HEK293 (cell line): ENCODE measurements around the gene VPS13D.

Experiments used
- BCL11A ChIP-seq: fragments of 450-650 bp; formaldehyde crosslinking; IDR thresholded peaks from 2 replicates; pipeline ENCODE4 v1.5.1; 2016; ENCODE audit warnings: low read depth, missing biosample characterization, missing genetic modification characterization
- HOXD13 ChIP-seq: sonication (generic); formaldehyde crosslinking; IDR thresholded peaks from 2 replicates; pipeline ENCODE4 v1.8.0; 2022; ENCODE audit warnings: missing genetic modification reagents, borderline replicate concordance
- OSR2 ChIP-seq: fragments of 450-650 bp; formaldehyde crosslinking; IDR thresholded peaks from 2 replicates; pipeline ENCODE4 v1.5.1; 2016; ENCODE audit warnings: missing biosample characterization, missing genetic modification characterization
- PRDM1 ChIP-seq: fragments of 450-650 bp; formaldehyde crosslinking; IDR thresholded peaks from 2 replicates; pipeline ENCODE4; 2016; ENCODE audit warnings: missing biosample characterization, missing genetic modification characterization
- SP3 ChIP-seq: fragments of 450-650 bp; formaldehyde crosslinking; IDR thresholded peaks from 2 replicates; pipeline ENCODE4 v1.5.1; 2016; ENCODE audit warnings: missing biosample characterization, missing genetic modification characterization
- ZBTB20 ChIP-seq: fragments of 450-650 bp; formaldehyde crosslinking; IDR thresholded peaks from 2 replicates; pipeline ENCODE4 v1.5.1; 2016; ENCODE audit warnings: missing biosample characterization, missing genetic modification characterization
- ZFHX2 ChIP-seq: fragments of 450-650 bp; formaldehyde crosslinking; conservative IDR thresholded peaks from 2 replicates; pipeline ENCODE4 v1.5.1; 2016; ENCODE audit warnings: missing biosample characterization, missing genetic modification characterization
- ZIC2 ChIP-seq: fragments of 450-650 bp; formaldehyde crosslinking; IDR thresholded peaks from 2 replicates; pipeline ENCODE4 v1.5.1; 2016; ENCODE audit warnings: missing biosample characterization, missing genetic modification characterization
- ZNF184 ChIP-seq: fragments of 450-650 bp; IDR thresholded peaks from 2 replicates; pipeline ENCODE4 v1.5.1; 2018; ENCODE audit warnings: missing biosample characterization, mild to moderate bottlenecking, missing genetic modification characterization
- ZNF2 ChIP-seq: fragments of 450-650 bp; formaldehyde crosslinking; IDR thresholded peaks from 2 replicates; pipeline ENCODE4 v1.5.1; 2016; ENCODE audit warnings: missing biosample characterization, missing genetic modification characterization
- ZNF549 ChIP-seq: fragments of 450-650 bp; IDR thresholded peaks from 2 replicates; pipeline ENCODE4 v1.5.1; 2018; ENCODE audit warnings: missing biosample characterization, missing genetic modification characterization, mild to moderate bottlenecking, inconsistent platforms, moderate library complexity
- ZNF600 ChIP-seq: fragments of 450-650 bp; formaldehyde crosslinking; IDR thresholded peaks from 2 replicates; pipeline ENCODE4 v1.5.1; 2016; ENCODE audit warnings: missing biosample characterization, missing genetic modification characterization
- ZNF621 ChIP-seq: fragments of 450-650 bp; formaldehyde crosslinking; IDR thresholded peaks from 2 replicates; pipeline ENCODE4 v1.5.1; 2017; ENCODE audit warnings: missing biosample characterization, missing genetic modification characterization
- ZNF785 ChIP-seq: fragments of 450-650 bp; formaldehyde crosslinking; IDR thresholded peaks from 2 replicates; pipeline ENCODE4 v1.5.1; 2016; ENCODE audit warnings: missing biosample characterization, missing genetic modification characterization
- ZNF837 ChIP-seq: fragments of 450-650 bp; formaldehyde crosslinking; IDR thresholded peaks from 2 replicates; pipeline ENCODE4 v1.5.1; 2016; ENCODE audit warnings: missing biosample characterization, missing genetic modification characterization
- ZNF843 ChIP-seq: fragments of 450-650 bp; formaldehyde crosslinking; IDR thresholded peaks from 2 replicates; pipeline ENCODE4 v1.5.1; 2016; ENCODE audit warnings: missing biosample characterization, missing genetic modification characterization
- ZXDB ChIP-seq: fragments of 450-650 bp; formaldehyde crosslinking; IDR thresholded peaks from 2 replicates; pipeline ENCODE4 v1.5.1; 2016; ENCODE audit warnings: missing biosample characterization, missing genetic modification characterization
- TF ChIP-seq, protein P1 (sequence below): fragments of 450-650 bp; formaldehyde crosslinking; IDR thresholded peaks from 2 replicates; pipeline ENCODE4 v1.5.1; 2016; ENCODE audit warnings: missing biosample characterization, missing genetic modification characterization
- TF ChIP-seq, protein P2 (sequence below): fragments of 450-650 bp; formaldehyde crosslinking; IDR thresholded peaks from 2 replicates; pipeline ENCODE4 v1.5.1; 2017; ENCODE audit warnings: missing biosample characterization, mild to moderate bottlenecking, missing genetic modification characterization, moderate library complexity
- TF ChIP-seq, protein P3 (sequence below): fragments of 450-650 bp; formaldehyde crosslinking; IDR thresholded peaks from 2 replicates; pipeline ENCODE4 v1.5.1; 2017; ENCODE audit warnings: missing biosample characterization, missing genetic modification characterization
- TF ChIP-seq, protein P4 (sequence below): fragments of 450-650 bp; formaldehyde crosslinking; IDR thresholded peaks from 2 replicates; pipeline ENCODE4 v1.5.1; 2016; ENCODE audit warnings: missing biosample characterization, missing genetic modification characterization
- TF ChIP-seq, protein P5 (sequence below): fragments of 450-650 bp; formaldehyde crosslinking; IDR thresholded peaks from 2 replicates; pipeline ENCODE4 v1.5.1; 2016; ENCODE audit warnings: missing biosample characterization, missing genetic modification characterization
- TF ChIP-seq, protein P6 (sequence below): fragments of 450-650 bp; formaldehyde crosslinking; IDR thresholded peaks from 2 replicates; pipeline ENCODE4 v1.5.1; 2016; ENCODE audit warnings: missing biosample characterization, missing genetic modification characterization

VPS13D gene

DNA sequence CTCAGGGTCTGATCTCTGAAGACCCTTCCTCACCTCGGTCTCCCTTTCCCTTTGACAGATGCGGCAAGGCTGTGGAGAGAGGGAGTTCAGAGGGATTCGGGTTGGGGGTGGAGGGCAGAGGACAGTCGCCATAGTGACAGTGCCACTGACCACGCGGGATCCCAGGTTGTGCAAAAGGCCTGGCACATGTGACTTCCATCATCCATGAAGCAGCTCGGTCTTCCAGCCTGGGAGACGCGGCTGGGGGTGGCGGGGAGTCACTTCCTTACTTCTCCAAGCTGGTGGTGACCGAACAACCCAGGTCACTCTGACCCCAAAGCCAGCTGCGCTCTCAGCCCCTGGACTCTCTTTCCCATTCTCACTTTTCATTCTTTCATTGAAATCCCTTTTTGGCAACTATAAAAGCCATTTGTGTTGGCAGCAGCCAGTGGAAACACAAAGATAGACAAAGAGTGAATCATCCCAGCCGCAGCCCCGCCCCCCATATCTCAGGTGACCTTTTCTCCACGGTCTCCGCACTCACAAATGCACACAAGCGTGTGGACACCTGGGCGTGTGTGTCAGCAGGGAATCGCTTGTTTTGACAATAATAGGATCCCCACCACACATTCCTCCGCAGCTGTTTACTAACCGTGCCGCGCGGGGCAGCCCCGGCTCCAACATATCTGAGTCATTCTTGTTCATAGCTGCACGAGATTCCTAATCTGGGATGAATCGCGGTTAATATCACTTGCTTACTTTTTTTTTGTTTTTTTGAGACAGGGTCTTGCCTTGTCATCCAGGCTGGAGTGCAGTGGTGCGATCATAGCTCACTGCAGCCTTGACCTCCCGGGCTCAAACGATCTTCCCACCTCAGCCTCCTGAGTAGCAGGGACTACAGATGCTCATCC, 319.9 kb downstream of the VPS13D start (continued):
- TF ChIP-seq OSR2 (tag by site-specific recombination) (0 out of 2 replicates have a peak, but pooled peaks have one; percentile 37), ZNF600 (tag by site-specific recombination) (peak; percentile 90), ZNF843 (tag by site-specific recombination) (peak; percentile 58; the same call in 1 of the 2 replicates), ZNF621 (tag by site-specific recombination) (no peak), ZNF2 (tag by site-specific recombination) (no peak), ZNF837 (no peak), ZNF785 (tag by site-specific recombination) (no peak), ZXDB (tag by site-specific recombination) (peak; percentile 58), ZNF549 (no peak), SP3 (tag by site-specific recombination) (peak; percentile 39; the same call in 1 of the 2 replicates), ZFHX2 (tag by site-specific recombination) (0 out of 2 replicates have a peak, but pooled peaks have one; percentile 7), ZBTB20 (tag by site-specific recombination) (peak; percentile 36; the same call in 1 of the 2 replicates), HOXD13 (CRISPR knock-in tag) (0 out of 2 replicates have a peak, but pooled peaks have one; percentile 6), PRDM1 (tag by site-specific recombination) (peak; percentile 56), ZIC2 (tag by site-specific recombination) (peak; percentile 81), ZNF184 (tag by site-specific recombination) (peak; percentile 74; the same call in 1 of the 2 replicates), BCL11A (0 out of 2 replicates have a peak, but pooled peaks have one; percentile 7)
- TF ChIP-seq, protein P1, sequence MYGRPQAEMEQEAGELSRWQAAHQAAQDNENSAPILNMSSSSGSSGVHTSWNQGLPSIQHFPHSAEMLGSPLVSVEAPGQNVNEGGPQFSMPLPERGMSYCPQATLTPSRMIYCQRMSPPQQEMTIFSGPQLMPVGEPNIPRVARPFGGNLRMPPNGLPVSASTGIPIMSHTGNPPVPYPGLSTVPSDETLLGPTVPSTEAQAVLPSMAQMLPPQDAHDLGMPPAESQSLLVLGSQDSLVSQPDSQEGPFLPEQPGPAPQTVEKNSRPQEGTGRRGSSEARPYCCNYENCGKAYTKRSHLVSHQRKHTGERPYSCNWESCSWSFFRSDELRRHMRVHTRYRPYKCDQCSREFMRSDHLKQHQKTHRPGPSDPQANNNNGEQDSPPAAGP (tag by site-specific recombination), result peak; percentile 90
- TF ChIP-seq, protein P2, sequence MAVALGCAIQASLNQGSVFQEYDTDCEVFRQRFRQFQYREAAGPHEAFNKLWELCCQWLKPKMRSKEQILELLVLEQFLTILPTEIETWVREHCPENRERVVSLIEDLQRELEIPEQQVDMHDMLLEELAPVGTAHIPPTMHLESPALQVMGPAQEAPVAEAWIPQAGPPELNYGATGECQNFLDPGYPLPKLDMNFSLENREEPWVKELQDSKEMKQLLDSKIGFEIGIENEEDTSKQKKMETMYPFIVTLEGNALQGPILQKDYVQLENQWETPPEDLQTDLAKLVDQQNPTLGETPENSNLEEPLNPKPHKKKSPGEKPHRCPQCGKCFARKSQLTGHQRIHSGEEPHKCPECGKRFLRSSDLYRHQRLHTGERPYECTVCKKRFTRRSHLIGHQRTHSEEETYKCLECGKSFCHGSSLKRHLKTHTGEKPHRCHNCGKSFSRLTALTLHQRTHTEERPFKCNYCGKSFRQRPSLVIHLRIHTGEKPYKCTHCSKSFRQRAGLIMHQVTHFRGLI (tag by site-specific recombination), result no peak
- TF ChIP-seq, protein P3, sequence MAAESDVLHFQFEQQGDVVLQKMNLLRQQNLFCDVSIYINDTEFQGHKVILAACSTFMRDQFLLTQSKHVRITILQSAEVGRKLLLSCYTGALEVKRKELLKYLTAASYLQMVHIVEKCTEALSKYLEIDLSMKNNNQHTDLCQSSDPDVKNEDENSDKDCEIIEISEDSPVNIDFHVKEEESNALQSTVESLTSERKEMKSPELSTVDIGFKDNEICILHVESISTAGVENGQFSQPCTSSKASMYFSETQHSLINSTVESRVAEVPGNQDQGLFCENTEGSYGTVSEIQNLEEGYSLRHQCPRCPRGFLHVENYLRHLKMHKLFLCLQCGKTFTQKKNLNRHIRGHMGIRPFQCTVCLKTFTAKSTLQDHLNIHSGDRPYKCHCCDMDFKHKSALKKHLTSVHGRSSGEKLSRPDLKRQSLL (tag by site-specific recombination), result 0 out of 2 replicates have a peak, but pooled peaks have one; percentile 55
- TF ChIP-seq, protein P4, sequence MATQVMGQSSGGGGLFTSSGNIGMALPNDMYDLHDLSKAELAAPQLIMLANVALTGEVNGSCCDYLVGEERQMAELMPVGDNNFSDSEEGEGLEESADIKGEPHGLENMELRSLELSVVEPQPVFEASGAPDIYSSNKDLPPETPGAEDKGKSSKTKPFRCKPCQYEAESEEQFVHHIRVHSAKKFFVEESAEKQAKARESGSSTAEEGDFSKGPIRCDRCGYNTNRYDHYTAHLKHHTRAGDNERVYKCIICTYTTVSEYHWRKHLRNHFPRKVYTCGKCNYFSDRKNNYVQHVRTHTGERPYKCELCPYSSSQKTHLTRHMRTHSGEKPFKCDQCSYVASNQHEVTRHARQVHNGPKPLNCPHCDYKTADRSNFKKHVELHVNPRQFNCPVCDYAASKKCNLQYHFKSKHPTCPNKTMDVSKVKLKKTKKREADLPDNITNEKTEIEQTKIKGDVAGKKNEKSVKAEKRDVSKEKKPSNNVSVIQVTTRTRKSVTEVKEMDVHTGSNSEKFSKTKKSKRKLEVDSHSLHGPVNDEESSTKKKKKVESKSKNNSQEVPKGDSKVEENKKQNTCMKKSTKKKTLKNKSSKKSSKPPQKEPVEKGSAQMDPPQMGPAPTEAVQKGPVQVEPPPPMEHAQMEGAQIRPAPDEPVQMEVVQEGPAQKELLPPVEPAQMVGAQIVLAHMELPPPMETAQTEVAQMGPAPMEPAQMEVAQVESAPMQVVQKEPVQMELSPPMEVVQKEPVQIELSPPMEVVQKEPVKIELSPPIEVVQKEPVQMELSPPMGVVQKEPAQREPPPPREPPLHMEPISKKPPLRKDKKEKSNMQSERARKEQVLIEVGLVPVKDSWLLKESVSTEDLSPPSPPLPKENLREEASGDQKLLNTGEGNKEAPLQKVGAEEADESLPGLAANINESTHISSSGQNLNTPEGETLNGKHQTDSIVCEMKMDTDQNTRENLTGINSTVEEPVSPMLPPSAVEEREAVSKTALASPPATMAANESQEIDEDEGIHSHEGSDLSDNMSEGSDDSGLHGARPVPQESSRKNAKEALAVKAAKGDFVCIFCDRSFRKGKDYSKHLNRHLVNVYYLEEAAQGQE (tag by site-specific recombination), result no peak
- TF ChIP-seq, protein P5, sequence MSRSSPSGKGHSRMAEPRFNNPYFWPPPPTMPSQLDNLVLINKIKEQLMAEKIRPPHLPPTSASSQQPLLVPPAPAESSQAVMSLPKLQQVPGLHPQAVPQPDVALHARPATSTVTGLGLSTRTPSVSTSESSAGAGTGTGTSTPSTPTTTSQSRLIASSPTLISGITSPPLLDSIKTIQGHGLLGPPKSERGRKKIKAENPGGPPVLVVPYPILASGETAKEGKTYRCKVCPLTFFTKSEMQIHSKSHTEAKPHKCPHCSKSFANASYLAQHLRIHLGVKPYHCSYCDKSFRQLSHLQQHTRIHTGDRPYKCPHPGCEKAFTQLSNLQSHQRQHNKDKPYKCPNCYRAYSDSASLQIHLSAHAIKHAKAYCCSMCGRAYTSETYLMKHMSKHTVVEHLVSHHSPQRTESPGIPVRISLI (tag by site-specific recombination), result peak; percentile 91
- TF ChIP-seq, protein P6, sequence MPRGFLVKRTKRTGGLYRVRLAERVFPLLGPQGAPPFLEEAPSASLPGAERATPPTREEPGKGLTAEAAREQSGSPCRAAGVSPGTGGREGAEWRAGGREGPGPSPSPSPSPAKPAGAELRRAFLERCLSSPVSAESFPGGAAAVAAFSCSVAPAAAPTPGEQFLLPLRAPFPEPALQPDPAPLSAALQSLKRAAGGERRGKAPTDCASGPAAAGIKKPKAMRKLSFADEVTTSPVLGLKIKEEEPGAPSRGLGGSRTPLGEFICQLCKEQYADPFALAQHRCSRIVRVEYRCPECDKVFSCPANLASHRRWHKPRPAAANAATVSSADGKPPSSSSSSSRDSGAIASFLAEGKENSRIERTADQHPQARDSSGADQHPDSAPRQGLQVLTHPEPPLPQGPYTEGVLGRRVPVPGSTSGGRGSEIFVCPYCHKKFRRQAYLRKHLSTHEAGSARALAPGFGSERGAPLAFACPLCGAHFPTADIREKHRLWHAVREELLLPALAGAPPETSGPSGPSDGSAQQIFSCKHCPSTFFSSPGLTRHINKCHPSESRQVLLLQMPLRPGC (tag by site-specific recombination), result peak; percentile 83
